ENCODE data around the gene BMAL2. TPM values are rescaled to one million over a fixed set of nuclear protein-coding genes. Genes with fewer than 3 reads are reported as not detected.

Gene BMAL2
- total RNA-seq, 1 experiment from 2014 or later: 21.5 TPM

GRCh38 chr12:27351476-27351875 is 18.8 kb downstream of the BMAL2 start (continued):
- TF ChIP-seq EZH2 (IDR thresholded peaks at IDR 0.05) (no peak), EZH2phosphoT487 (IDR thresholded peaks at IDR 0.05; ENCODE audit: borderline replicate concordance) (no peak), SIN3A (IDR thresholded peaks at IDR 0.05; ENCODE audit: low read depth) (no peak), EGR1 (IDR thresholded peaks at IDR 0.05; ENCODE audit: low read depth) (no peak), RAD21 (IDR thresholded peaks at IDR 0.05; ENCODE audit: low read depth) (no peak), POLR2A (IDR thresholded peaks at IDR 0.05; ENCODE audit: borderline replicate concordance, extremely low read depth, insufficient read depth, insufficient read length) (no peak), POLR2AphosphoS5 (IDR thresholded peaks at IDR 0.05; ENCODE audit: low read depth, low read length) (no peak)

- ChIA-PET POLR2A (no interaction called here), CTCF (no interaction called here), RAD21 (ENCODE audit: low non-redundant PET in 1 of 2, low total read pairs in 2 of 2, uncharacterized antibody in 2 of 2, unreplicated experiment in 2 of 2) (no interaction called here)
- H3K9me3 ChIP-seq (ENCODE audit: control insufficient read depth in 1 of 2, insufficient read depth in 1 of 2, low read depth in 1 of 2, low read length in 2 of 2): no peaks in the 10 kb centered on the region
- intact Hi-C loops (cut with micrococcal nuclease): no loop called here
- no peaks in the 10 kb centered on the region for H3K27me3 ChIP-seq (ENCODE audit: insufficient read depth, low read length)
- DNase-seq (ENCODE audit: low read depth, low spot score) (no peak), ATAC-seq (no peak)
- H3K9ac ChIP-seq (ENCODE audit: low read length): no peak overlapping the region
- H3K9me2 ChIP-seq (ENCODE audit: insufficient read depth): no peaks in the 10 kb centered on the region
- TF ChIP-seq, protein P1, sequence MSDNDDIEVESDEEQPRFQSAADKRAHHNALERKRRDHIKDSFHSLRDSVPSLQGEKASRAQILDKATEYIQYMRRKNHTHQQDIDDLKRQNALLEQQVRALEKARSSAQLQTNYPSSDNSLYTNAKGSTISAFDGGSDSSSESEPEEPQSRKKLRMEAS (IDR thresholded peaks at IDR 0.05): no peak
- TF ChIP-seq EZH2 (IDR thresholded peaks at IDR 0.05) (no peak), SRF (IDR thresholded peaks at IDR 0.05; ENCODE audit: low read depth) (no peak), REST (IDR thresholded peaks at IDR 0.05; ENCODE audit: low read depth) (no peak)
- no peak overlapping the region for H3K4me2 ChIP-seq (ENCODE audit: low read length)
- no peaks in the 10 kb centered on the region for H3K79me2 ChIP-seq (ENCODE audit: insufficient read depth, low read length)
- no peak overlapping the region for H3K27ac ChIP-seq (ENCODE audit: low read depth, low read length)
- no peak overlapping the region for H2AFZ ChIP-seq (ENCODE audit: low read depth, low read length, poor library complexity, severe bottlenecking)
- no peaks in the 10 kb centered on the region for H4K20me1 ChIP-seq (ENCODE audit: insufficient read depth)
- H3K4me3 ChIP-seq (replicated peaks in 1 of 2; ENCODE audit: low read depth in 1 of 2, low read length in 2 of 2): no peak overlapping the region
- BruUV-seq (replicated peaks): no TSS peak
- H3K4me1 ChIP-seq (ENCODE audit: control insufficient read depth in 1 of 2, insufficient read depth in 2 of 2, low read length in 2 of 2): no peaks in the 10 kb centered on the region
- no peaks in the 10 kb centered on the region for H3K36me3 ChIP-seq (ENCODE audit: control insufficient read depth in 1 of 2, insufficient read depth in 2 of 2, low read length in 2 of 2)
Measured at GRCh38 chr12:27355486-27355885, 22.9 kb downstream of the BMAL2 start.

All from HCT116 (cell line).